22Rv1 (cell line): ENCODE results near the gene ROM1.
"Not testable (repeated sequence)": the region's sequence is repeated elsewhere in the genome, so short reads cannot be mapped to it uniquely, and the experiment has no call there.

Experiments
- ZFX ChIP-seq: fragments of 450-650 bp; IDR thresholded peaks from 2 replicates; pipeline ENCODE4 v1.6.1; 2017; ENCODE audit warnings: antibody characterized with exemption, borderline replicate concordance
- TF ChIP-seq, protein P1 (sequence below): fragments of 450-650 bp; IDR thresholded peaks from 2 replicates; pipeline ENCODE4 v1.5.1; 2017; ENCODE audit warnings: mild to moderate bottlenecking

- TF ChIP-seq, protein P1, sequence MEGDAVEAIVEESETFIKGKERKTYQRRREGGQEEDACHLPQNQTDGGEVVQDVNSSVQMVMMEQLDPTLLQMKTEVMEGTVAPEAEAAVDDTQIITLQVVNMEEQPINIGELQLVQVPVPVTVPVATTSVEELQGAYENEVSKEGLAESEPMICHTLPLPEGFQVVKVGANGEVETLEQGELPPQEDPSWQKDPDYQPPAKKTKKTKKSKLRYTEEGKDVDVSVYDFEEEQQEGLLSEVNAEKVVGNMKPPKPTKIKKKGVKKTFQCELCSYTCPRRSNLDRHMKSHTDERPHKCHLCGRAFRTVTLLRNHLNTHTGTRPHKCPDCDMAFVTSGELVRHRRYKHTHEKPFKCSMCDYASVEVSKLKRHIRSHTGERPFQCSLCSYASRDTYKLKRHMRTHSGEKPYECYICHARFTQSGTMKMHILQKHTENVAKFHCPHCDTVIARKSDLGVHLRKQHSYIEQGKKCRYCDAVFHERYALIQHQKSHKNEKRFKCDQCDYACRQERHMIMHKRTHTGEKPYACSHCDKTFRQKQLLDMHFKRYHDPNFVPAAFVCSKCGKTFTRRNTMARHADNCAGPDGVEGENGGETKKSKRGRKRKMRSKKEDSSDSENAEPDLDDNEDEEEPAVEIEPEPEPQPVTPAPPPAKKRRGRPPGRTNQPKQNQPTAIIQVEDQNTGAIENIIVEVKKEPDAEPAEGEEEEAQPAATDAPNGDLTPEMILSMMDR: not testable (repeated sequence)
- TF ChIP-seq ZFX: not testable (repeated sequence)
These were observed 3.9 kb downstream of the ROM1 start for GRCh38 chr11:62616957-62617356.
